Measurements from ENCODE around the gene APP.

GRCh38 chr21:26020081-26020480 is 150.5 kb downstream of the APP start:
- TF ChIP-seq CTCF (IDR thresholded peaks at IDR 0.05; ENCODE audit: insufficient read depth, low read length) (no peak), POLR2AphosphoS5 (IDR thresholded peaks at IDR 0.05; ENCODE audit: low read depth) (no peak)
